Fibroblast of lung (primary cell): Measurements from ENCODE around the gene RXFP1.

Experiments
- CTCF ChIP-seq, 2 donors: IDR thresholded peaks in 1 of 2; conservative IDR thresholded peaks in 1 of 2; 1 replicate in 1 of 2; 2 replicates in 1 of 2; pipeline ENCODE4 v1.5.1; 2011 to 2012; ENCODE audit warnings: low read length in 2 of 2, control low read depth in 1 of 2, inconsistent platforms in 1 of 2, low read depth in 1 of 2, mild to moderate bottlenecking in 1 of 2
- EZH2 ChIP-seq: IDR thresholded peaks from 2 replicates; pipeline ENCODE4 v1.5.1; 2012; ENCODE audit warnings: low read length, control low read depth, mild to moderate bottlenecking; ENCODE audit errors: missing control alignments

- TF ChIP-seq EZH2, result no peak
- no peak for TF ChIP-seq CTCF (conservative IDR thresholded peaks at IDR 0.05 in 1 of 2, IDR thresholded peaks at IDR 0.05 in 1 of 2; ENCODE audit: low read depth in 1 of 2, low read length in 2 of 2)
Observed at GRCh38 chr4:158671665-158671914, 149.9 kb downstream of the RXFP1 start, which contains the start of gene C4orf46.
